Measurements from ENCODE around the gene RIMKLB.
A peak's percentile ranks its signal among the peaks of the same experiment; 100 is the strongest.

The RIMKLB gene

GRCh38 chr12:8697476-8698131 lies at the start of gene RIMKLB:
Gene RIMKLB (plus strand): TSS chr12:8697991. CDS start chr12:8713867, 15,876 bp downstream.
- DNase-seq: peak; percentile 43

GRCh38 chr12:8648576-8649205 lies 49.1 kb upstream of the RIMKLB start:
- no peak for DNase-seq

GRCh38 chr12:8655421-8655820 lies 42.4 kb upstream of the RIMKLB start:
- no peak for DNase-seq

GRCh38 chr12:8658346-8658745 lies 39.4 kb upstream of the RIMKLB start:
- no peak for DNase-seq

- no peak for DNase-seq
Measured at GRCh38 chr12:8661016-8661415, 36.8 kb upstream of the RIMKLB start.

GRCh38 chr12:8661751-8662150 lies 36.0 kb upstream of the RIMKLB start:
- DNase-seq: no peak

- DNase-seq: no peak
Measured at GRCh38 chr12:8662593-8662992, 35.2 kb upstream of the RIMKLB start, which contains the start of gene MFAP5. Gene MFAP5 (minus strand): TSS chr12:8662826. CDS start chr12:8662104, 722 bp downstream.

- DNase-seq: no peak
Measured at GRCh38 chr12:8664228-8664913, 33.4 kb upstream of the RIMKLB start.

- no peak for DNase-seq
Measured at GRCh38 chr12:8665759-8666158, 32.0 kb upstream of the RIMKLB start.

GRCh38 chr12:8667270-8667669 lies 30.5 kb upstream of the RIMKLB start:
- no peak for DNase-seq

GRCh38 chr12:8668441-8668840 lies 29.4 kb upstream of the RIMKLB start:
- no peak for DNase-seq

GRCh38 chr12:8672381-8672780 lies 25.4 kb upstream of the RIMKLB start:
- DNase-seq: no peak

GRCh38 chr12:8675591-8676036 lies 22.2 kb upstream of the RIMKLB start:
- no peak for DNase-seq

- DNase-seq: no peak
Measured at GRCh38 chr12:8676651-8677050, 21.1 kb upstream of the RIMKLB start.

GRCh38 chr12:8677362-8677761 lies 20.4 kb upstream of the RIMKLB start:
- no peak for DNase-seq

- no peak for DNase-seq
Measured at GRCh38 chr12:8678661-8679111, 19.1 kb upstream of the RIMKLB start.

GRCh38 chr12:8680533-8680932 lies 17.3 kb upstream of the RIMKLB start:
- no peak for DNase-seq

- no peak for DNase-seq
Measured at GRCh38 chr12:8681129-8681884, 16.5 kb upstream of the RIMKLB start.

- no peak for DNase-seq
Measured at GRCh38 chr12:8685051-8685450, 12.7 kb upstream of the RIMKLB start.

GRCh38 chr12:8687846-8688601 lies 9.8 kb upstream of the RIMKLB start:
- peak; percentile 83 for DNase-seq

GRCh38 chr12:8689681-8690080 lies 8.1 kb upstream of the RIMKLB start:
- DNase-seq: no peak

- DNase-seq: peak; percentile 77
Measured at GRCh38 chr12:8692573-8692972, 5.2 kb upstream of the RIMKLB start.

Measured in DMS79 (cell line).